ENCODE measurements around the gene MB.

Gene MB

DNA sequence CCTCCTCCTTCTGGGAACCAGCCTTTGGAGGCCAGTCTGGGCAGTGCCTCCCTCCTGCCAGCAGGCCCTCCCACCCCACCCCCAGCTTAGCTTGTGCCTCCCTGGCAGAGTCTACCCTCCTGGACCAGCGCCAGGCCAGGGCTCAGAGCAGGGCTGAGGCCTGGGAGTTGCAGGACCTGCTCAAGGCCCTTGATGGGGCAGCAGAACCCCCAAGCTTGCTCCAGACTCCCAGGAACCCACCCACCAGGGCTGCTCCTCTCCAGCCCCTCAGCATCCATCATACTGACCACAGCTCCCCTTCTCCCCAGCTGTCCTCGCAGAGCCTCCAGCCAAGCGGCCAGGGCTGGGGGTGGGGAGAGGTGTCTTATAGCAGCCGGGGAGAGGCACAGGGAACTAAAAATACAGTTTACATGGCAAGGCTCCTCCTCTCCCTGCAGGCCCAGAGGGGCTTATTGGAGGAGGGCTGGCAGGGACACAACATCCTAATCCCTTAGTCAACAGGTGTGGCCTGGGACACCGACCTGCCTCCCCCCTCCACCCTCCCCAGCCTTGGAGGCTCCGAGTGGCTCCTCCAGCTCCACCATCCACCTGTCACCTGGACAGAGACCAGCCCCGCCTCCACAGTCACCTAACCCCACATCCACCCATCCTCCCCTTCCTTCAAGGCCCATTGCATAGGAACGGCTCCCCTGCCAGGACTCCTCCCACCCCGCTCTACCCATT, 5.2 kb upstream of the MB start:
- H3K4me3 ChIP-seq (ENCODE audit: low read depth, low read length) = no peak overlapping the region
- TF ChIP-seq, protein P1, sequence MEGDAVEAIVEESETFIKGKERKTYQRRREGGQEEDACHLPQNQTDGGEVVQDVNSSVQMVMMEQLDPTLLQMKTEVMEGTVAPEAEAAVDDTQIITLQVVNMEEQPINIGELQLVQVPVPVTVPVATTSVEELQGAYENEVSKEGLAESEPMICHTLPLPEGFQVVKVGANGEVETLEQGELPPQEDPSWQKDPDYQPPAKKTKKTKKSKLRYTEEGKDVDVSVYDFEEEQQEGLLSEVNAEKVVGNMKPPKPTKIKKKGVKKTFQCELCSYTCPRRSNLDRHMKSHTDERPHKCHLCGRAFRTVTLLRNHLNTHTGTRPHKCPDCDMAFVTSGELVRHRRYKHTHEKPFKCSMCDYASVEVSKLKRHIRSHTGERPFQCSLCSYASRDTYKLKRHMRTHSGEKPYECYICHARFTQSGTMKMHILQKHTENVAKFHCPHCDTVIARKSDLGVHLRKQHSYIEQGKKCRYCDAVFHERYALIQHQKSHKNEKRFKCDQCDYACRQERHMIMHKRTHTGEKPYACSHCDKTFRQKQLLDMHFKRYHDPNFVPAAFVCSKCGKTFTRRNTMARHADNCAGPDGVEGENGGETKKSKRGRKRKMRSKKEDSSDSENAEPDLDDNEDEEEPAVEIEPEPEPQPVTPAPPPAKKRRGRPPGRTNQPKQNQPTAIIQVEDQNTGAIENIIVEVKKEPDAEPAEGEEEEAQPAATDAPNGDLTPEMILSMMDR (IDR thresholded peaks at IDR 0.05; ENCODE audit: low read depth, low read length, missing control alignments) = no peak
- in situ Hi-C loops (cut with HindIII; ENCODE audit: low pct_ligation_motif_present, low sequenced_read_pairs) = no loop called here
- H3K27me3 ChIP-seq (replicated peaks) = no peaks in the 10 kb centered on the region
- DNase-seq = no peak
- no peak overlapping the region for H3K27ac ChIP-seq
- H3K36me3 ChIP-seq (replicated peaks) = no peaks in the 10 kb centered on the region

DNA sequence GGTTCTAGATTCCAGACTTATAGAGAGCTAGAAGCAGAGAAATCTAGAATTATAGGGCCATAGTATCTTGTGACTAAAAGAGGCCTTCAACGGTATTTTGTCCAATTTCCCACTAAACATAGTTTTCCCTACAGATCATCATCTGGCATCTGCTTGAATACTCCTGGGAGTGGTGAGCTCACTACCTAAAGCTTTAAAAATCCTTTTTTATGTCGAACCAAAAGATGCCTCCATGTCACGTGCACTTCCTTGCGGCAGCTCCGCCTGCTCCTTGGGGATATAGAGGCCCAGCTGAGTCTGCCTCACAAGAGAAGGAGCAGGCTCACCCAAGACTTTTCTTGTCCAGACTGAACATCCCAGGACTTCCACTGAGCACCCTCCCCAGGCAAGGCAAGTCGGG, 4.3 kb upstream of the MB start:
- in situ Hi-C loops (cut with HindIII; ENCODE audit: low pct_ligation_motif_present, low sequenced_read_pairs) = no loop called here
- H3K27me3 ChIP-seq (replicated peaks) = no peaks in the 10 kb centered on the region
- H3K36me3 ChIP-seq (replicated peaks) = no peaks in the 10 kb centered on the region
- H3K4me3 ChIP-seq (ENCODE audit: low read depth, low read length) = no peak overlapping the region
- DNase-seq = no peak
- TF ChIP-seq, protein P1 (IDR thresholded peaks at IDR 0.05; ENCODE audit: low read depth, low read length, missing control alignments) = no peak
- no peak overlapping the region for H3K27ac ChIP-seq

DNA sequence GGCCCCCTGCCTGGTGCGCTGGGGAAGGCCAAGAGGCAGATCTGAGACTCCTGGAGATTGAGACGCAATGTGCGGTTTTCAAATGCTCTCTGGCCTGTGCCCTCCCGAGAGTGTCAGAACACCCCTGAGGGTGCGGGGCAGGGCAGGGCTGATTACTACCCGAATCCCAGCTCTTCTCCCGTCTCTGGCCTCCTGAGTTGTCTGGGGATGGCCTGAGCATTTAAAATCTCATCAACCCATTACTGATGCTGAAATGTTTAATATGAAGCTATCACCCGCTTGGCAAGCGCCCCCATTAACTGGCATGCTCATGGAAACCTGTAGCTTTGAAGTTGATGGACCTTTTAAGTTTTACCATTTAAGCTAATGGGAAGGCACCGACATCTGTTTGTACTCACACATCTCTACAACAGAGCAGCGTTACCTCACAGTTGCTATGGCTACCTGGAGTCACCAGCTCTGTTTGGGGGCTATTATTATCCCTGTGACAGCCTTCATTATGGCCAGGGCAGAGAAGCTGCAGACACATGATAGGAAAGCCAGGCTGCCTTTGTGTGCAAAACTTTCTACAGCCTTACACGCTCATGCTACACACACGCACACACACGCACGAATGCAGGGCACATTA, 3.6 kb upstream of the MB start:
- in situ Hi-C loops (cut with HindIII; ENCODE audit: low pct_ligation_motif_present, low sequenced_read_pairs) = no loop called here
- Histone ChIP-seq H3K4me3 (ENCODE audit: low read depth, low read length) (no peak overlapping the region), H3K36me3 (replicated peaks) (no peaks in the 10 kb centered on the region), H3K27ac (no peak overlapping the region), H3K27me3 (replicated peaks) (no peaks in the 10 kb centered on the region)
- DNase-seq = peak; percentile 34
- TF ChIP-seq, protein P1 (IDR thresholded peaks at IDR 0.05; ENCODE audit: low read depth, low read length, missing control alignments) = no peak

DNA sequence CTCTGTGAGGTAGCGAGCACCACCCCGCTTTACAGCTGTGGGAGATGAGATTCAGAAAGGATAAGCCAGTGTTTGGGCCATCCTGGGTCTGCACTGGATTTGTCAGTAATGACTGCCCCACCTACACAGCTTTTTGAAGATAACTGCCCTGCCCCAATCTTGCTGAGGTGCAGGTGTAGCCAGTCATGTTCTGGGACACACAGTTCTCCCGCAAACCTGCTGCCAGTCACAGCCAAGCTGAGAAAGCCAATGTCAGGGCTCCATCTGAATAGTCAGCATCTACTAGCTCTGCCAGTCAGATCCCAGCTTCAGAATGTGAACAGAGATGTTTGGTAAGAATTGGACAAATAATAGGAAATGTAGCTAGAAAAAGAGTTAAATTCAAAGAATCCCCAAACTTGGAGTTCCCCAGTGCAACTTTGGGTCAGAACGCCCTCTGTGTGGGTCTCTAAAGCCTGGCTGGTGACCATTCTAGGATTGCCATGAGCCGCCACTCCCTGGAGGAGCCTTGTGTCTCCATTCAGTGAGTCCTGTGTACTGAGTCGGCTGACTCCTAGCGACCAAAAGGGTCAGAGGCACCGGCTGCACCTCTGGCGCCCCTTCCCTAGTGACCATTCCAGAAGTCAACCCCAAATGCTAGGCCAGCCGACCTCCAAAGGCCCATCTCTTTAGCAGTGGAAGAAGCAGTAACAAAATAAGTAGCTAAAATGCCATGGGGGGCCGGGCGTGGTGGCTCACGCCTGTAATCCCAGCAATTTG, 2.4 kb upstream of the MB start:
- no peaks in the 10 kb centered on the region for H3K27me3 ChIP-seq (replicated peaks)
- H3K36me3 ChIP-seq (replicated peaks) = no peaks in the 10 kb centered on the region
- H3K27ac ChIP-seq = no peak overlapping the region
- H3K4me3 ChIP-seq (ENCODE audit: low read depth, low read length) = no peak overlapping the region
- DNase-seq = no peak
- TF ChIP-seq, protein P1 (IDR thresholded peaks at IDR 0.05; ENCODE audit: low read depth, low read length, missing control alignments) = no peak
- in situ Hi-C loops (cut with HindIII; ENCODE audit: low pct_ligation_motif_present, low sequenced_read_pairs) = no loop called here

DNA sequence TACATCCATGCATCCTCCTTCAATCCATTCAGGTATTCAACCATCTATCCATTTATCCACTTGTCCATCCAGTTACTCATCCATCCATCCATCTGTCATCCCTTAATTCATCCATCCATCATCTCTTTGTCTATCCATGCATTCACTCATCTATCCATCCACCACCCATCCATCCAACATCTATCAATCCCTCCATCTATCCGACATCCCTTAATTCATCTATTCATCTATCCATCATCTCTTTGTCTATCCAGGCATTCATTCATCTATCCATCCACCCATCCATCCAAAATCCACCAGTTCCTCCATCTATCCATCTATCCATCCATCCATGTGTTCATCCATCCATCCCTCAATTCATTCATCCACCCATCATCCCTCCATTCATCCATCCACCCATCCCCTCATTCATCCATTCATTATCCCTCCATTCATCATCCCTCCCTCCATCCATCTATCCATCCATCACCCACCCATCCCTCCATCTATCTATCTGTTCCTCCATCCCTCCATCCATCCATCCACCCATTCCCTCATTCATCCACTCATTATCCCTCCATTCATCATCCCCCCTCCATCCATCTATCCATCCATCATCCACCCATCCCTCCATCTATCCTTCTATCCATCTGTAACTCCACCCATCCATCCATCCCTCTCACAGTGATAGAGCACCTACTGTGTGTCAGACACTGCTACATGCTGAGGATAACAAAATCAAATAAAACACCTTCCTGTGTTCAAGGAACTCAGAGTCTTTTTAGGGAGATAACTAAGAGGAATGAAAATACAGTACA, 1.5 kb upstream of the MB start:
- TF ChIP-seq, protein P1 (IDR thresholded peaks at IDR 0.05; ENCODE audit: low read depth, low read length, missing control alignments) = no peak
- Histone ChIP-seq H3K4me3 (ENCODE audit: low read depth, low read length) (no peak overlapping the region), H3K36me3 (replicated peaks) (no peaks in the 10 kb centered on the region), H3K27ac (no peak overlapping the region), H3K27me3 (replicated peaks) (no peaks in the 10 kb centered on the region)
- no peak for DNase-seq
- in situ Hi-C loops (cut with HindIII; ENCODE audit: low pct_ligation_motif_present, low sequenced_read_pairs) = no loop called here
